ENCODE data around the gene ARX.

Gene ARX

DNA sequence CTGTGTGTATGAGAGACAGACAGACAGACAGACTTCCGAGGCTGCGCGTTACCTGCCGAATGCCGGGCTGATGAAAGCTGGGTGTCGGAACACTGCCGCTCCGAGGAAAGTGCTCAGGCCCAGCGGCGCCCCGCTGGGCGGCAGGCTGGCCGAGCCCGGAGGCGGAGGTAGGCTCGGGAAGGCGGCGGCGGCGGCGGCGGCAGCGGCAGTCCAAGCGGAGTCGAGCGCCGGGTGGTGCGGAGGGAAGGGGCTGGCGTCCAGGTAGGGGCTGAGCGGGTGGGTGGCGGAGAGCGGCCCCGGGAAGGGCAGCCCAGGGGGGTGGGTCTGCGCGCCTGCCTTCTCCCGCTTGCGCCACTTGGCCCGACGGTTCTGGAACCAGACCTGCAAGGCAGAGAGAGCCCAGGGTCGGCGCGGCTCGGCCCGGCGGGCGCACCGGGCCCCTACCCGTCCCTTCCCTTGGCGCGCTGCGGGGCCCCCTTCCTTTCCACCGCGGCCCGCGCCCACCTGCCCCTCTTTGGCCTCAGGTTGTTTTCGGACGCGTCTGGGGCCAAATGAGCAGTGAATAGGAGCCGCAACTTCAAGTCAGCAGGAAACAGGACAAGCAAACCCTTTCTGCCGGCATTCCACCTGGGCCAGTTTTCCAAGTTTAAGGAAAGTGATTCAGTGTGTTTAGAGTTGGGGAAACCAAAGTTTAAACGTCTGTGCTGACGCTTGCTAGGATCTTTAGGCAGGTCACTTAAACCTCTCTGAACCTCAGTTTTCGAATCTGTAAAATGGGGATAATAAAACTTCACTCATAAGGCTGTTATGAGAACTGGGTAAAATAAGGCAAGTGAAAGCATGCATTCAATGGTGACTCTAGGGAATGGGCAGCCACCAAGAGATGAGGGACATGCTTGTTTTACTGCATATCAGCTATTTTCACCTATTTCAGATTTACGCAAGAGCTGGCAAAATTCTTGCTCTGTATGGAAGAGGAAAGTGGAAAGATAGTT is 8.4 kb downstream of the ARX start:
- Histone ChIP-seq H3K4me1 (ENCODE audit: control insufficient read depth, insufficient read depth, low read length) (peaks cover 63% of the 10 kb centered on the region), H3K36me3 (ENCODE audit: control insufficient read depth, insufficient read depth, low read length) (no peaks in the 10 kb centered on the region), H3K27me3 (ENCODE audit: control insufficient read depth, insufficient read depth, low read length) (peaks cover 100% of the 10 kb centered on the region), H3K27ac (ENCODE audit: low read depth, low read length) (no peak overlapping the region), H3K4me3 (ENCODE audit: low read depth, low read length) (peak overlapping the region; percentile 51), H3K9ac (ENCODE audit: low read length) (no peak overlapping the region), H3K9me3 (ENCODE audit: control insufficient read depth, insufficient read depth, low read depth, low read length) (no peaks in the 10 kb centered on the region)

DNA sequence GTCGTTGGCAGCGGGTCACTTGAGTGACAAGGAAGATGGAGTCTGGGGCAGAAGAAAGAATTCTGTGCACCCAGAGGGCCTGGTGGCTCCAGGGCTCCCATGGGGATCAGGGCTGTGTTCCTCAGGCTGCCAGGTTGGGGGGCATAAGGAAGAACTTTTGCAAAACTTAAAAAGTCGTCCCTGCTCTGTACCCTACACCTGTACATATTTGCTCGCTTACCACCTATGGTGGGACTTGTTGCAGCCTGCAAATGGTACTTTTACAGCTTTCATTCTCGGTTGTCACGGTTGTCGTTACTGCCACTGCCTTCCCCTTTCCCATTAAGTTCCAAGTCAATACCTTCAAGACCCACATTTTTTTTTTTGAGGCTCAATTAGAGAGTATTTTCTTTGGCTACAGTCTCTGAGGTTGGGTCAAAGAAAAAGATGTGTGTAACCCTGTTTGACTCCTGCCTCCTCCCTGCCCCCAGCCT is 9.1 kb downstream of the ARX start:
- Histone ChIP-seq H3K36me3 (ENCODE audit: control insufficient read depth, insufficient read depth, low read length) (no peaks in the 10 kb centered on the region), H3K4me1 (ENCODE audit: control insufficient read depth, insufficient read depth, low read length) (peaks cover 59% of the 10 kb centered on the region), H3K4me3 (ENCODE audit: low read depth, low read length) (peak overlapping the region; percentile 51), H3K27me3 (ENCODE audit: control insufficient read depth, insufficient read depth, low read length) (peaks cover 100% of the 10 kb centered on the region), H3K9ac (ENCODE audit: low read length) (no peak overlapping the region), H3K27ac (ENCODE audit: low read depth, low read length) (no peak overlapping the region), H3K9me3 (ENCODE audit: control insufficient read depth, insufficient read depth, low read depth, low read length) (no peaks in the 10 kb centered on the region)

DNA sequence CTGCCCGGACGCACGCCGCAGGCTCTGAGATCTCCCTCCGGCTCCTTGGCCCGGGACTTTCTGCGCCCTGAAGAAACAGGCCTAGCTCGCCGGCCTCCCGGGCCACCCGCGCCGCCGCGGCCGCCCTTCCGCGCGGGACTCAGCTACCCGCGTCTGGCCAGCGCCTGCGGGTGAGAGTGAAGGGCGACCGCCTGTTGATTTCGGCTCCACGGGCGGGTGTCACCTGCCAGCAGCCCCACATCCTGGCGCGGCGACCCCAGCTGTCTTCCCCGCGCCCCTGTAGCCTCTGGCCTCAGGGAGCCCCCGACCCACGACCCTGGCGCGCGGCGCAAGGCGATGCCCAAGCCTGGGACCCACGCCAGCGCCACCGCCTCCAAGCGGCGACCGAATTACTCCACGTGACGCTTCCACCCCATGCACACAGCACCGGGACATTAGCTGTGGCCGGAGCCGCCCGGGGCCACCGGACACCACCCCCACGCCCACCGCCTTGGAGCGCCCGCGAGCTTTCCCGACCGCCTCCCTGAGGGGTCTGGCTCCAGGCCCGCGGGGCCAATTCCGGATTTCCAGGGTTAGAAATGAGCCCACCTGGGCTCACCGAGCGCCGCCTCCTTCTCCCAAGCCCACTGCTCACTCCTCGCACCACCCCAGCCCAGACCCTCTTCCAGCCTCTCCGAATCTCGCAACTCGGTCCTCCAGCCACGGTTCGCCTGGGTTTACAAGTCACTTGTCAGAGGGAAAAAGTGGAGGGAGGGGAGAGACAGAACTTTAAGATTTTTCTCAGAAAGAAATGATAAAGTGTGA is 10.2 kb downstream of the ARX start:
- Histone ChIP-seq H3K27ac (ENCODE audit: low read depth, low read length) (no peak overlapping the region), H3K9ac (ENCODE audit: low read length) (no peak overlapping the region), H3K9me3 (ENCODE audit: control insufficient read depth, insufficient read depth, low read depth, low read length) (no peaks in the 10 kb centered on the region), H3K27me3 (ENCODE audit: control insufficient read depth, insufficient read depth, low read length) (peaks cover 100% of the 10 kb centered on the region), H3K4me1 (ENCODE audit: control insufficient read depth, insufficient read depth, low read length) (peaks cover 59% of the 10 kb centered on the region), H3K36me3 (ENCODE audit: control insufficient read depth, insufficient read depth, low read length) (no peaks in the 10 kb centered on the region), H3K4me3 (ENCODE audit: low read depth, low read length) (peak overlapping the region; percentile 53)

GRCh38 chrX:25005034-25005381 is 10.8 kb downstream of the ARX start:
- Histone ChIP-seq H3K9me3 (ENCODE audit: control insufficient read depth, insufficient read depth, low read depth, low read length) (no peaks in the 10 kb centered on the region), H3K4me1 (ENCODE audit: control insufficient read depth, insufficient read depth, low read length) (peaks cover 59% of the 10 kb centered on the region), H3K27ac (ENCODE audit: low read depth, low read length) (no peak overlapping the region), H3K4me3 (ENCODE audit: low read depth, low read length) (peak overlapping the region; percentile 53), H3K9ac (ENCODE audit: low read length) (no peak overlapping the region), H3K27me3 (ENCODE audit: control insufficient read depth, insufficient read depth, low read length) (peaks cover 99% of the 10 kb centered on the region), H3K36me3 (ENCODE audit: control insufficient read depth, insufficient read depth, low read length) (no peaks in the 10 kb centered on the region)

GRCh38 chrX:25004485-25005032 is 11.2 kb downstream of the ARX start:
- no peak overlapping the region for H3K27ac ChIP-seq (ENCODE audit: low read depth, low read length)
- H3K9ac ChIP-seq (ENCODE audit: low read length), result peak overlapping the region; percentile 34
- no peaks in the 10 kb centered on the region for H3K36me3 ChIP-seq (ENCODE audit: control insufficient read depth, insufficient read depth, low read length)
- H3K27me3 ChIP-seq (ENCODE audit: control insufficient read depth, insufficient read depth, low read length), result peaks cover 99% of the 10 kb centered on the region
- H3K4me1 ChIP-seq (ENCODE audit: control insufficient read depth, insufficient read depth, low read length), result peaks cover 60% of the 10 kb centered on the region
- H3K9me3 ChIP-seq (ENCODE audit: control insufficient read depth, insufficient read depth, low read depth, low read length), result no peaks in the 10 kb centered on the region
- H3K4me3 ChIP-seq (ENCODE audit: low read depth, low read length), result peak overlapping the region; percentile 53

DNA sequence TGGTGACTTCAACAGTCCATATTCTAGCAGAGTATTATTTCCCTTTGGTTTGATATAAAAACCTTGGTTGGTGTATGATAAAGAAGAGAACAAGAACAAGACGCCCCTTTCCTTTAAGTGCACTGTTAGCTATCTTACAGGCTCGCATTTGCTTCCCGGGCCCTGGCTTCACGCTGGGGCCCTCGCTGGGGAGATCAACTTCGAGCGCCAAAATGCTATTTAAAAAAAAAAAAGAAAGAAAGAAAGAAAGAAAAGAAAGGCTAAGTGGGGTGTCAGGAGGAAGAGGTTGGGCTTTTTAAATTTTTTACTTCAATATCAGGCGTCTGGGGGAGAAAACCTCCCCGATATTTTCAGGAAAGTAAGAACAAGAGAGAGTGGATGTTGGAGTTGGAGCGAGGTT is 11.7 kb downstream of the ARX start:
- Histone ChIP-seq H3K9ac (ENCODE audit: low read length) (no peak overlapping the region), H3K27ac (ENCODE audit: low read depth, low read length) (no peak overlapping the region), H3K36me3 (ENCODE audit: control insufficient read depth, insufficient read depth, low read length) (no peaks in the 10 kb centered on the region), H3K4me3 (ENCODE audit: low read depth, low read length) (peak overlapping the region; percentile 79), H3K4me1 (ENCODE audit: control insufficient read depth, insufficient read depth, low read length) (peaks cover 60% of the 10 kb centered on the region), H3K9me3 (ENCODE audit: control insufficient read depth, insufficient read depth, low read depth, low read length) (no peaks in the 10 kb centered on the region), H3K27me3 (ENCODE audit: control insufficient read depth, insufficient read depth, low read length) (peaks cover 99% of the 10 kb centered on the region)

DNA sequence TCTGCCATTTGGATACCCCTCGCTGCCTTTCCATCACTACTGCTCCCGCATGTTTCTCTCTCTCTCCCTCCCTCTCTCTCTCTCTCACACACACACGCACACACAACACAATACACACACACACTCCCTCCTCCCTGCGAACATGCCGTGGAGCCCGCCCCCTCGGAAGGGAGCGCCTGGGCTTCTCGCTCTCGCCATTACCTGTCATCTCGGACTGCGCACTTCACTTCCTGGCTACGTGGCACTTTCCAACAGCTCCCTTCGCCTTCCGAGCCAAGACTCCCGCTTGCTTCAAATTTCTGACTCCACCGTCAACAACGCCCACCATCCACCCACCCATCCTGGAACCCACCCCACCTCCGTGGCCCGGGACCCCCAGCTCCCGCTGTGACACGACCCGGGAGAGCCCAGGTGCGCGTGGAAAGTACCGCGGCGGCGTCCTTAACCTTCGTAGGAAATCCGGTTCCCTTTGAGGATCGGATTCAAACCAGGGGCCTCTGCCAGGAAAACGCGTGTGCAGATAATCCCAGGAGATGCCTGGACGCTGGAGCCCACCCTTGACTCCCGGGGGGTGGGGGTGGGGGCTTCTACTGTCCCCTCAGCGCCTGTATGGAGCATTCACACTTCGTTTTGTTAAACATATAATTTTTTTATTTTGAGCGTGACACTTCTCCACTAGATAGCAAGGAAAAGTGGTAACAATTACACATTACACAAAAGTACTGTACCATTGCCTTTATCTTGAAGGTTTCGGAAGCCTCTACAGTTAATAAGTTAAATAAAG is 12.5 kb downstream of the ARX start:
- H3K27me3 ChIP-seq (ENCODE audit: control insufficient read depth, insufficient read depth, low read length), result peaks cover 99% of the 10 kb centered on the region
- peak overlapping the region; percentile 45 for H3K9ac ChIP-seq (ENCODE audit: low read length)
- H3K27ac ChIP-seq (ENCODE audit: low read depth, low read length), result no peak overlapping the region
- H3K9me3 ChIP-seq (ENCODE audit: control insufficient read depth, insufficient read depth, low read depth, low read length), result no peaks in the 10 kb centered on the region
- peak overlapping the region; percentile 79 for H3K4me3 ChIP-seq (ENCODE audit: low read depth, low read length)
- no peaks in the 10 kb centered on the region for H3K36me3 ChIP-seq (ENCODE audit: control insufficient read depth, insufficient read depth, low read length)
- peaks cover 66% of the 10 kb centered on the region for H3K4me1 ChIP-seq (ENCODE audit: control insufficient read depth, insufficient read depth, low read length)

GRCh38 chrX:25002661-25003020 is 13.1 kb downstream of the ARX start:
- Histone ChIP-seq H3K4me1 (ENCODE audit: control insufficient read depth, insufficient read depth, low read length) (peaks cover 72% of the 10 kb centered on the region), H3K9me3 (ENCODE audit: control insufficient read depth, insufficient read depth, low read depth, low read length) (no peaks in the 10 kb centered on the region), H3K4me3 (ENCODE audit: low read depth, low read length) (peak overlapping the region; percentile 79), H3K36me3 (ENCODE audit: control insufficient read depth, insufficient read depth, low read length) (no peaks in the 10 kb centered on the region), H3K9ac (ENCODE audit: low read length) (peak overlapping the region; percentile 45), H3K27ac (ENCODE audit: low read depth, low read length) (no peak overlapping the region), H3K27me3 (ENCODE audit: control insufficient read depth, insufficient read depth, low read length) (peaks cover 99% of the 10 kb centered on the region)

GRCh38 chrX:25001808-25002660 is 13.7 kb downstream of the ARX start:
- Histone ChIP-seq H3K9me3 (ENCODE audit: control insufficient read depth, insufficient read depth, low read depth, low read length) (no peaks in the 10 kb centered on the region), H3K9ac (ENCODE audit: low read length) (no peak overlapping the region), H3K27ac (ENCODE audit: low read depth, low read length) (no peak overlapping the region), H3K4me3 (ENCODE audit: low read depth, low read length) (peak overlapping the region; percentile 79), H3K27me3 (ENCODE audit: control insufficient read depth, insufficient read depth, low read length) (peaks cover 97% of the 10 kb centered on the region), H3K4me1 (ENCODE audit: control insufficient read depth, insufficient read depth, low read length) (peaks cover 77% of the 10 kb centered on the region), H3K36me3 (ENCODE audit: control insufficient read depth, insufficient read depth, low read length) (no peaks in the 10 kb centered on the region)

DNA sequence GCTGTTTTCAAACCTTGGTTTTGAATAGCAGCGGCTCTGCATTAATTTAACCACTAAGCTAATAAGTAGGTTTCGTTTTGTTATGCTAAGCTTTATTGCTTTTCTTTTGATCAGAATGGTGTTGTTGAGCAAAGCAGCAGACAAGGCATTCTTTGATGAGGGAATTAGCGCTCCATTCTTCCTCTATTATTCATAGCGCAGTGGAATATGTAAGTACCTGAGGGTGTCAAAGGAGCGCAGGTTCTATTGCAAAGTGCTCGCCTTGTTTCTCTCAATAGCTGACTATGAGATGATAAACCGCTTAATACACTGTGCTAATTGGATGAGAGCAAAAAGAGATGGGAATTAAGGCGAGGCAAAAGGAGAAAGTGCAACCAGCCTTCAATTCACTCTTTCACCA is 16.3 kb downstream of the ARX start:
- Histone ChIP-seq H3K36me3 (ENCODE audit: control insufficient read depth, insufficient read depth, low read length) (no peaks in the 10 kb centered on the region), H3K27ac (ENCODE audit: low read depth, low read length) (no peak overlapping the region), H3K4me3 (ENCODE audit: low read depth, low read length) (peak overlapping the region; percentile 2; the same call in 1 of the 2 replicates), H3K4me1 (ENCODE audit: control insufficient read depth, insufficient read depth, low read length) (peaks cover 79% of the 10 kb centered on the region), H3K9me3 (ENCODE audit: control insufficient read depth, insufficient read depth, low read depth, low read length) (no peaks in the 10 kb centered on the region), H3K9ac (ENCODE audit: low read length) (no peak overlapping the region), H3K27me3 (ENCODE audit: control insufficient read depth, insufficient read depth, low read length) (peaks cover 85% of the 10 kb centered on the region)

All from HUES6 (cell line).